ENCODE measurements around the gene REEP5.
A peak's percentile ranks its signal among the peaks of the same experiment; 100 is the strongest.
"Not testable (repeated sequence)": the region's sequence is repeated elsewhere in the genome, so short reads cannot be mapped to it uniquely, and the experiment has no call there.

Gene REEP5

DNA sequence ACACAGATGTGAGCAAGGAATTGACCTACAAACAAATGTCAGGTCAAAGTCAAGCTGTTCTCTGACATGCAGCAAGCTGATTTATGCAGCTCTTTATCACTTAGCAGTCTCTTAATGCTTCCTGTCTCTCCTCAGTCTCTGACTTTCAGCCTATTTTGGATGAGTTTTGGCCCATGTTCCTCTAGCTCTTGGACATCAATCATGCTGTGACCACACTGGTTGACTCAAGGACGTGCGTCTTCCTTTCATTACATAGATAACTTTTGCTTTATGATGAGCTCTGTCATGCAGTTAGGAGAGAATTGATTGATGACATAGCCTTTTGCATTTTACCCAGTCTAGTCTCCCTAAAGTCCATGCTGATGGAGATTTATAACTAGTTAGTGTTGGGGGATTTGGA, 9.4 kb upstream of the REEP5 start:
- DNase-seq = no peak

DNA sequence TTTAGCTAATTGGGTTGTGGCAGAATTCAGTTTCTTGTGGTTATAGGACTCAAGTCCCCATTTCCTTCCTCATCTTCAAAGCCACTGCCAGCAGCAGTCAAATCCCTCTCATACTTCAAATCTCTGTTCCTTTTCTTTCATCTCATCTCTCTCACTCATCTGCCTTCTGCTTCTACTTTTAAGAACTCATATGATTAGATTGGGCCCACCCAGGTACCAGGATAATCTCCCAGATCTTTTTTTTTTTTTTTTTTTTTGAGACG, 8.0 kb upstream of the REEP5 start:
- no peak for DNase-seq

DNA sequence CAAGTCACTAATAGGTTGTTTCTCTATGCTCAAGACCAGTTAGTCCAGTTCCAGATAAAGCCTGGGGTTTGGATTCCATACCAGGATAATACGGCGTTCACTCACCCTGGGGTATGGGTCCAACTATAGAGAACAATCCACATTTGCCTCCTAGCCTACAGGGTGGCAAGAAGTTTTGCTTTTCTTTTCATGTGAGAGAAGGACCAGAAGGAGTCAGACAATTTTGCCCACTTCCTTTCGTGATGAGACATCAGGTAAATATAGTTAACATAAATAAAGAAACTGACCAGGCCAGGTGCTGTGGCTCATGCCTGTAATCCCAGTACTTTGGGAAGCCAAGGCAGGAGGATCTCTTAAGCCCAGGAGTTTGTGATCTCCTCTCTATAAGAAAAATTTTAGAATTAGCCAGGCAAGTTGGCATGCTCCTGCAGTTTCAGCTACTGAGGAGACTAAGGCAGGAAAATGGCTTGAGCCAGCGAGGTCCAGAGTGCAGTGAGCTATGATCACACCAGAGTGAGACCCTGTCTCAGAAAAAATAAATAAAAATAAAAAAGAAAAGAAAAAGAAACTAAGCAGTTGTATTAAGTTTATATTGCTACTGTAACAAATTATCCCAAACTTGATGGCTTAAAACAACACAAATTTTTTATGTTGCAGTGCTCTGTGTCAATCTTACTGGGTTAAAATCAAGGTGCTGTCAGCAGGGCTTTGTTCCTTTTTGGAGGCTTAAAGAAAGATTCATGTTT, 7.5 kb upstream of the REEP5 start:
- DNase-seq = no peak

DNA sequence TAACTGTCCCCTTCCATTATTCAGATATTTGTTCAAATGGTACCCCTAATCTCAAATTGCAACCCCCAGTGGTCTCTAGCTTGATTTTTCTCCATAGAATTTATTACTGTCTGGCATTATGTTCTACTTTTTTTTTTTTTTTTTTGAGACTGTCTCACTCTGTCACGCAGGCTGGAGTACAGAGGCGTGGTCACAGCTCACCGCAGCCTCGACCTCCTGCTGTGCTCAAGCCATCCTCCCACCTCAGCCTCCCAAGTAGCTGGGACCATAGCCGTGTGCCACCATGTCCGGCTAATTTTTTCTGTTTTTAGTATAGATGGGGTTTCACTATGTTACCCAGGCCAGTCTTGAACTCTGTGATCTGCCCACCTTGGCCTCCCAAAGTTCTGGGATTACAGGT, 2.0 kb upstream of the REEP5 start:
- DNase-seq = no peak

DNA sequence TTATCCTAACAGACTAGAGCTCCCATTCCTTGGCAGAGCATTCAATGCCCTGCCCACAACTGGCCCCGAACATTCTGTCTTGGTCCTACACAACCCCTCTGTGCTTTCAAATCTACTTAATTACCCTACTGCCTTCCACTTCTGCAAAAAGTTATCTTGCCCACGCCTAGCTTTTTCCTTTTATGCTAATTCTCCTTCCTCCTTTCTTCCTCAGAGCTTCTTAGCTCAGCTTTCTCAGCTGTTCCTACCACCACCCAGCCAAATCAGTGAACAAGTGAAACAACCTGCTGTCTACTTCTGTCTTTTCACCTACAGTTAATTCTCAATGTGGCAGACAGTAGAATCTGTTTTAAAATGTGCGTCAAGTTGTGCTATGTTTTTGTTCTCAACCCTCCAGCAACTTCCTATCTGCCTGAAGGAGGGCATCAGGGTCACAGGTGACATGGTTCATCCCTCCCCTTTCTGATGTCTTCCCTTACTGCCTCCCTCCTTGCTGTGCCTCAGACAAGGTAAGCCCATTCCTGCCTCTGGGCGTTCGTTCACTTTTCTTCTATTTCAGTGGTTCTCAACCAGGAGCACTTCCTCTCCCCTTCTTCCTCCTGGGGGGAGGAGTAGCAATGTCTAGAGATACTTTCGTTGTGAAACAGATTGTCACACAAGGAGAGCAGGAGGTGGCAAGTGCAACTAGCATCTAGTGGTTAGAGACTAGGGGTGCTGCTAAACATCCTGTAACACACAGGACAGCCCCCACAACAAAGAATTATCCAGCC, 1.3 kb upstream of the REEP5 start:
- no peak for DNase-seq

DNA sequence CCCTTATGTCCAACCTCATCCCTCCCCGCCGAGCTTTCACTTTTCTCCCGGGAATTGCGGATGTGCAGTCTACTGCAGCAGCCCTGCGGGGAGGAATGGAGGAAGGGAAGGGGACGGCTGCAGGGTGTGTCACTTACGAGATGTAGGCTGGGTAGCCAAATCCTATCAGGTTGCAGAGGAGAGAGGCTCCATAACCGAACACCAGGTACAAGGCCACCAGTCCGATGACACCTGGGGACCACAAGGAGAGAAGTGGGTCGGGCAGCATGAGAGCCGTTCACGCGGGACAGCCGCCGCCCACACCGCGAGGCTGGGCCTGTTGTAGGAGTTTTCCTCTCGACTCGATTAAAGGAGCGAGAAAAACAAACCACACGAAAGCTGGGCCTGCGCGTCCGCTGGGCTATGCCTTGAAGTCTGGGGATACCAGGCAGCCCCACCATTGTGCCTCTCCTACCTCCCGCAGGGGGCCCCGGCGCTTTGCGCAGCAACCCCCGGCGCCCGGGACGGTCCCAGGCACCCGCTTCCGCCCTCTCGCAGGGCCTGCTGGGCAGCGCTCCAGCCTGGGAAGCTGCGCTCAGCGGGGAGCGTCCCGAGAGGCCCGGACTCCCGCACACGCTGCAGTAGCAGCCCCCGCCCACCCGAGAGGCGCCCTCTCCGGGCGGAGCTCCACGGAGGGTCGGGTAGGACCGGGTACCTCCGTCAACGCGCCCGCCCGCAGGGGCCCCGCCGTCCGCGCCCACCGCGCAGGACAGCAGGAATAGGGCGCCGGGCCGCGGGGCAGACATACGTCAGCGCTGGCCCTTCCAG, 798 bp downstream of the REEP5 start:
- DNase-seq = peak; percentile 36

DNA sequence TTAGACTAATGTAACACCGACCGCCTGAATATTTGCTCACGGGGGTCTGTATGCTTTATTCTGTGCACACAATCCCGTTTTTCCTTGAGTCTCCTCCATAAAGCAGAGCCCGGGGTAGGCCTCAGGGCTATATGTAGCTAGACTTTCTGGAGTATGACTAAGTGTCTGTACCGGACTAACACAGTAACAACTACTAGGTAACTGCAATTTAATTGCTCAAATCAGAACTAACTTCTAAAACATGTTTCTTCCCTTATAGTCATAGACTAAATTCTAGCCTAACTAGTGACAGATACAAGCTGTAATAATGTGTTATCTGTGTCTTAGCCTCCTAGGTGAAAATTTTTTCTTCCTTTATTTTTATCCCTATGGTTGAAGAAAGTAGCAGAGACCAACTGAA, 2.1 kb downstream of the REEP5 start:
- no peak for DNase-seq

DNA sequence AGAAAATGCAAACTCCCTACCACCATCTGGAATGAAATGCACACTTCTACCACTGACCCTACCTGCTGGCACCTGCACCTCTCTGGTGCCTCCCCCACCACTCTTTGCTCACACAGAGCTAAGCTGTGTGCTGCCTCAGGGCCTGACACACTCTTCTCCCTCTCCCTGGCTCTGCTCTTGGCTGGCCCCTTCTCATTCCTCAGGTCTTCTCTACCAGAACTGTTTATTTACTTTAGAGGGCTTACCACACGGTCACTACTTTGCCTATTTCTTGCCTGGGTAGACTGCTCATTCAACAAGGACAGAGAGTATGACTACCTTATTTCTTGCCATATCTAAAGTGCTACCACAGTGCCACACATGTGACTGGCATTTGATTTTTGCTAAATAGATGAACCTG, 3.3 kb downstream of the REEP5 start:
- no peak for DNase-seq

DNA sequence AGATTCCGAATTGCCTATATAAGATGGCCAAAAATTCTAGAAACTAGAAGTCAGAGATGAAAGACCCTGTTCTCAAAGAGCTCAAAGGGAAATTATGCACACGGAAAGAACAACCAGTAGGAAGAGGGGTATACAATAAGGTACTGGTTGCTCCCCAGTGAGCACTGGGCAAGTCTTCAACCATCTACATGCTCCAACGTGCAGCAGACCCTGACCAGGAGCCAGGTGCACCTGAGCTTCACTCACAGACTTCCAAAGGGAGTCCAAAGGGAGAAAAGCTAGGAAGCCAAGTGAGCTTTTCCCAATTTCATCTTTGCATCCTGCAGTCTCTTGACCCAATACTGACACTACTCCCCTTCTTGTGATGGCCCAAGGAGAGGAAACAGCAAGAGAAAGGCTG, 3.9 kb downstream of the REEP5 start:
- DNase-seq = no peak

DNA sequence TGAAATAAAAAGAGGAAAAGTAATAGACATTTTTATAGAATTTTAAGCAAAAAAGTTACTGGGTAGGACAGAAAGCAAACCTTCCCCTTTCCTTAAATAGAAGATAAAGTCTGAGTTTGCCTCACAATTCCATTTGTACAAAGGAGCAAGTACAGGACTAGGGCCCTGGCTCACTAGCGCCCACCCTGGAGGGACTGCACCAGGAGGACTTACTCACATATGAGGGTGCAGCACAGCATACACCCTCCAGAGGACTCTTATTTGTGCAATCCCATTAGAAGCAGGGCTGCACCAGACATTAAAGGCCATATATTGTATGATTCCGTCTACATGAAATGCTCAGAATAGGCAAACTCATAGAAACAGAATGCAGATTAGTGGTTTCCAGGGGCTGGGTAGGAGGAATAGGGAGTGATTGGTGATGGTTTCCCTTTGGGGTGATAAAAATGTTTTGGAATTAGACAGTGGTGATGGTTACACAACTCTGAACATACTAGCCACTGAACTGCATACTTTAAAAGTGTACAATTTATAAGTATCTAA, 4.5 kb downstream of the REEP5 start:
- DNase-seq = no peak

DNA sequence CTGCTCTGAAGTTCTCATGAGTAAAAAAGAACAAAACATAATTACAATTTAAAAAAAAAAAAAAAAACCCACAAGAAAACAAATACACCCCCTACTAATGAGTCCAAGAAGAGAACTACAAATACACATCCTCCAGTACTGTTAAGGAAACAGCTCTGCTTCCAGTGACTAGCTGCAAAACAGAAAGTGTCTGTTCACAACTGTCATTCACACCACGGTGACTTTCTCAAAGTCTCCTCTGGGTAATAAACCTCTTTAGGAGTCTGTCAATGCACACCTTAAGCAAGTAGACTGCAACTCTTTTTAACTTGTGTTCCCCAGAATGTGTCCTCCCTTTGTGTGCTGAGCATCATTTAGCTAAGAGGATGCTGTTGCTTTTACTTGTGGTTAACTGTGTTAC, 6.2 kb downstream of the REEP5 start:
- no peak for DNase-seq

DNA sequence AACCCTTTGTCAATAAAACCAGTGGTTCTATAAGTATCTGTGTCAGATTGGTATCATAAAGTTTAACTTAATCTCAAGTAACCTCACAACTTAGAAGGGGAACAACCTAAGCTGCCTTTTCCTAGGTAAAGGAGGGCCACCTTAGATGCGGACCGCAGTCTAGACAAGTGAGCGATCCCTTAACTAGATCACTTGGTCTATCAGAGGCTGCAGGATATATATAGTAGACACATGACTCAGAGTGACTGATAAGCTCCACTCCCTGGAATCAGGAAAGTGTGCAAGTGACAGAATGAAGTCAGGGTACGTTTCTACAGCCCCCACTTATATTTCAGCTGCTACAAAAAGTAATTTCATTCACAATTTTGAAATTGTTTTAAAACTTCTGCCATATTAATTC, 7.4 kb downstream of the REEP5 start:
- DNase-seq = no peak

DNA sequence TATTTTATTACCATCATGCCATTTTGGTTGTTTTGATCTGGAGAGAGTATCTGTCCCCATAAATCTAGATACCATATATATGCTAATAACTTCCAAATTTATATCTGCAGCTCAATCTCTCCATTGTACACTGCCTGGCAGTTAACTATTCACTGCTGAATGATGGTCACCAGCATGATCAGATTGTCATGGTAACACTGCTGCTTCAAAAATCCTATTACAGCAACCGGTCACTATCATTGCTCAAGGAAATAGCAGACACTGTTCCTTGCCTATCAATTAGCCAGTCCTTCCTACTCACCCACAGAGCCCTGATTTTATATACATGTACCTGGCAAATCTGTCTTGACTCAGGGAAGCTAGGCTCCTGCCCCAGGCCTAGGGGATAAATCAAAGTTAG, 11.5 kb downstream of the REEP5 start:
- no peak for DNase-seq

DNA sequence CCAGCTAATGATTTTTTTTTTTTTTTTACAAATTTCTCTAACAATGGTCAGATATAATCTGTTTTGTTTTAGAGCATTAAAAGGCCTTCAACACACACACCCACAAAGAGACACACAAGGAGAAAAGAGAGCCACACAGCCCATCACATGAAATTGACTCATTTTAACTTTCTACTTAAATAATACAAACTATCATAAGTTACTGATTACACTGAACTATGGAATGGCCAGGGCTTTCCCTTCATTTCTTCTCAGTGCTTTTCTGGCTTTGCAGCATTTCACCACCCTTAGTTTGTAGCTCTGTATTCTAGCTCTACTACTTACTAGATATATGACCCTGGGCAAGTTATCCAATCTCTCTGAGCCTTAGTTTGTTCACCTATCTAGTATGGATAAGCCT, 13.2 kb downstream of the REEP5 start:
- no peak for DNase-seq

DNA sequence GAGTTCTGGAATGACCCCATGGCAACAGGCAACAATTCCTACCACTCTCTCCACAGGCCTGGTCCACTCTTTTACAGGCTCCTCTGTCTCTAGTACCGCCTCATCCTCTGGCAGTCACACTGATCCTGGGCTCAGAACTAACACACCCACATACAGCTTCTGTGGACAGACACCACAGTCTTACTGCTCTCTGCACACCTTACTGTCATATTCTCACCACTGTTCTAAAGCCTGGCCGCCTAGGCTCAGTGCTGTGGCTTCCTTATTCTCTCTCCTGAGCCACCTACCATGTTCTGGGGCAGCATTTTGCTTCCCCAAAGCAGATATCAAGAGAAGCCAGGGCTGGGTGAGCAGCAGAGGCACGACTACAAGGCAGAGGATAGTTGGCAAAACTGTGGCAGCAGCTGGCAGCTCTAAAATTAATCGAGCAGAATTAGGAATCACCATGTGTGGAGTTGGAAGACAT, 14.8 kb downstream of the REEP5 start:
- no peak for DNase-seq

DNA sequence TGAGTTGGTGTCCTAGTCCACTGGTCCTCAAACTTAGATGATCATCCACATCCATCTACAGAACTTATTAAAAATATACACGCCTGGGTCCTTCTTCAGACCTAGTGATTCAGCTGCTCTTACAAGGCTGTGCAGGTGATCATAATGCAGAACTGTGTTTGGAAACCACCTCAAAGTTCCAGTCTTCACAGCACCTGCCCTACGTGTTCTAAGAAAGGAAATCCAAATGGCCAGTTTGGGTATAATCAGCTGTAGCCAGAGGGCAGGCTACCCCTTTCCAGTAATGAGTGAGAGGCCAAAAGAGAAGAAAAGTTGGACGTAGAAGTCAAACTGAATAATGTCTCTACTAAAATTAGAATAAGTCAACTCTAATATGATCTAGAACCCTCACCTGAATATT, 15.4 kb downstream of the REEP5 start:
- DNase-seq = no peak

DNA sequence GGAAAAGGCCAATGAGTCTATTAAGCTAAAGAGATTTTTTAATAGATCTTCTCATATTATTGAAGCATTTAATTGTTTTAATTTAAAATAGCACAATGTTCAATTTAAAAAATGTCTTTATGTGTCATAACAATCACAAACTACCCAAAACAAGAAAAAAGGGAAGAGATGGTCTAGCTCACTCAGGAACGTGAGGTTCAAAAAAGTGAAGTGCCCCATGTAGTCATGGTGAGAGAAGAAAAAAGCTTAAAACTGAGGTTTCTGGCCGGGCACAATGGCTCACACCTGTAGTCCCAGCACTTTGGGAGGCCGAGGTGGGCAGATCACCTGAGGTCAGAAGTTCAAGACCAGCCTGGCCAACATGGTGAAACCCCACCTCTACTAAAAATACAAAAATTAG, 17.0 kb downstream of the REEP5 start:
- DNase-seq = not testable (repeated sequence)

DNA sequence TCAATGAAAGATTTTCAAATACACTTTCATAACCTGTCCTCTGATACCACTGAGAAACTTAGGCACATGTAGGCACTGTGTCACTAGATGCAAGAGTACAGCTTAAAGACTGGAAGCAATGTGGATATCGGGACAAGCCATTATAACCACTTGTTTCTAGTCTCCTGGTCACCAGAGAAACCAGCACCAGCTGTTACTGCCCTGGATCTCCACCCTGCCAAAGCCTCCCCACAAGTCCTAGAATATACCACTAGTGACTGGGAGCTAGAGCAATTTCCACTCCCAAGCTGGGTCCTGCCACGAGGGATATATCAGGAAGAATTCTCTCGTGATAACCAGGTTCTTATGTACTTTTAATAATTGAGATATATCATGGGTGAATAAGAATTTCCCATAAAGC, 19.5 kb downstream of the REEP5 start:
- DNase-seq = no peak

DNA sequence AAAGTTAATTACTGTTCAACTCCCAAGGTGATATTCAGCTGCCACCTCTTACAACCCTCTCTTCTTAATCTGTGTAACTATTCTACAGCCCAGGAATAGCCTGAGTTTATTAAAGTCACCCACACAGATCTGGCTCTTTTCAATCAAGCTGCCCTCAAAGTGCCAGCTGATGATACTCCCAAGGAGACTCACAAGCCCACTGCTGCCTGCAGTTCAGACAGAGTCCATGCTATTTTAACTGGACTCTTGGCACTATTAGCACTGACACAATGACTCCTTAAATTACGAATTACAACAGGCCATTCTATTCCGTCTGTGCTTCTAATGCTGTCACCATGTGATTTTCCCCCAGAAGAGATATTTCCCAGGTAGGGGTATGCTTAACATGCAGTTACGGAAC, 26.3 kb downstream of the REEP5 start:
- no peak for DNase-seq

DNA sequence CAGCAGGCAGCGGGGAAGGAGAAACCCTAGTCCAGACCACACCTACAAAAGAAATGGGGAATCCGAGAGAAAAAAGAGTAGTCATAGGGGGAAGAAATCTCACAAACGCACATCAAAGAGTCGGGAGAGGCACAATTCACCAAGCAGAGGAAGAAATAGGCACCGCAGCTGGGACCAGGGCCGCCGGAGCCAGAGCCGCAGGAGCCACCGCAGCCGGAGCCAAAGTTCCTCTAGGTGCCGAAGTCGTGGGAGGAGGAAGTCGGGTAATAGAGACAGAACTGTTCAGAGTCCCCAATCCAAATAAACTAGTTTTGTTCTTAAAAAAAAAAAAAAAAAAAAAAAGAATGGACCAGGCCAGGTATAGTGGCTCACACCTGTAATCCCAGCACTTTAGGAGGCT, 29.3 kb downstream of the REEP5 start:
- no peak for DNase-seq

DNA sequence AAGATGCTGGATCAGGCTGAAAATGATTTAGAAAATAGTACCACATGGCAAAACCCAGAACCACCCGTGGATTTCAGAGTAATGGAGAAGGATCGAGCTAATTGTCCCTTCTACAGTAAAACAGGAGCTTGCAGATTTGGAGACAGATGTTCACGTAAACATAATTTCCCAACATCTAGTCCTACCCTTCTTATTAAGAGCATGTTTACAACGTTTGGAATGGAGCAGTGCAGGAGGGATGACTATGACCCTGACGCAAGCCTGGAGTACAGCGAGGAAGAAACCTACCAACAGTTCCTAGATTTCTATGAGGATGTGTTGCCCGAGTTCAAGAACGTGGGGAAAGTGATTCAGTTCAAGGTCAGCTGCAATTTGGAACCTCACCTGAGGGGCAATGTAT, 30.0 kb downstream of the REEP5 start:
- not testable (repeated sequence) for DNase-seq

DNA sequence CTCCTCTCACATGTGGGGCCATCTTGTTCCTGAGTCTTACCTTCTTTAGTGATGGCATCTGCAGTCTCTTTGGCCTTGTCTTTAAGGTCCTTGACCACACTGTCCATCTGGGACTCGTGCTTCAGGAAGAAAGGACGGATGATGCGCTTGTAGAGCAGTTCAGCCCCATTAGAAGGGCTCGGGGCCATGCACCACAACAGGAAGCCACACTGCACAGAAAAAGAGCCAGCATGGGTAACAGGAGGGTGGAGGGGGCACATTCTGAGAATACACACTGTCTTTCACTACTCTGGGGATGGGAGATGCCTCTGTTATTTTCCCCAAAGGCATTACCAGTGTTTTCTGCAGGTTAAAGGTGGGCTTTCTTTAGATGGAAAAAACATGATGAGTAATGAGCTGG, 35.1 kb downstream of the REEP5 start:
- DNase-seq = no peak

DNA sequence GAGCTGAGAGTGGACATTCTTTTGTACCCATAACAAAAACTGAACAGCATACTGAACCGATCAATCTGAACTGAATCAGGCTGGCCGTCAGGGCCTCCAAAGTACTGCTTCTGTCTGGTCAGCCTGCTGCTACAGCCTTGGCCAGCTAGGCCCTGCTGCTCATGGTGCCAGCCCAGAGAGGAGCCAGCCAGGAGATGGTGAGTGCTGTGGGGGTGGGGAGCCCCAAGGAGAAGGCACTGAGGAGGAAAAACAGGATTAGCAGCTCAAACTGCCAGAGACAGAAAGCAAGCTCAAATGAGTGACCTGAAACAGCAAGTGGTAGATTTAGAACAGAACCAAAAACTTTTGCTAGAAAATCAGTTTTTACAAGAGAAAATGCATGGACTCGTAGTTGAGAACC, 37.0 kb downstream of the REEP5 start:
- DNase-seq = no peak

DNA sequence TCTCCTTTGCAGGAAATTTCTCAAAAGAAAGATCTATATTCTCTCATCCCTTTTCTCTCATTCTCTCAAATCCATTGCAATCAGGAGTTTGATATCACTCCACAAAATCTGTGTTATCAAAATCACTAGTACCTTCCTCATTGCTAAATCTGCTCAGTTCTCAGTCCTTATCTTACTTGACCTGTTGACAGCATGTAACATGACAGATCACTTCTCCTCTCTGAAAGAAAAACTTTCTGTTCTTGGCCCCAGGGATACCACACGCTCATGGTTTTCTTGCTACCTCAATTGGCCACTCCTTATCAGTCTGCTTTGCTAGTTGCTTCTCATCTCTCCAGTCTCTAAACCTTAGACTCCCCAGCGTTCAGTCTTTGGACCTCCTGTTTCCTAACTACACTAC, 38.8 kb downstream of the REEP5 start:
- DNase-seq = no peak
